ENCODE data around the gene IMMP2L.

DNA sequence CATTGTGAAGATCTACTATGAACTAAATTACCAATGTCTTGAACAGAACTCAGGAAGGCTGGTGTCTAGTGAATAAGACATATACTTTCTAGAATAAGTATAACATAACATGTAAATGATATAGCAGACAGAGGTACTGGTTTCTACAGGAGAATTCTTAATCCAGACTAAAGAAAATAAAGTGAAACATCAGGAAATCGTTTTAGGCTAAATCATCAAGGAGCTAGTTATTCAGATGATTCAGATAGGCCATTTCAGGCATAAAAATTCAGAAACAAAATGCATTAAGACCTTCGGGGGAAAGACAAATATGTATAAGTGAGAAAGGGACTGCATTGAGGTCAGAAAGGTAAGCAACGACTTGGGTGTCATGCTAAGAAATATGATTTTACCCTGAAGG, 300.8 kb downstream of the IMMP2L start:
- no peak for TF ChIP-seq SP1 (IDR thresholded peaks at IDR 0.05)
- TF ChIP-seq BHLHE40 (IDR thresholded peaks at IDR 0.05; ENCODE audit: borderline replicate concordance): no peak
- no peak for TF ChIP-seq FOXM1 (IDR thresholded peaks at IDR 0.05; ENCODE audit: borderline replicate concordance)
